Measurements from ENCODE around the gene KCNJ10.

The KCNJ10 gene

DNA sequence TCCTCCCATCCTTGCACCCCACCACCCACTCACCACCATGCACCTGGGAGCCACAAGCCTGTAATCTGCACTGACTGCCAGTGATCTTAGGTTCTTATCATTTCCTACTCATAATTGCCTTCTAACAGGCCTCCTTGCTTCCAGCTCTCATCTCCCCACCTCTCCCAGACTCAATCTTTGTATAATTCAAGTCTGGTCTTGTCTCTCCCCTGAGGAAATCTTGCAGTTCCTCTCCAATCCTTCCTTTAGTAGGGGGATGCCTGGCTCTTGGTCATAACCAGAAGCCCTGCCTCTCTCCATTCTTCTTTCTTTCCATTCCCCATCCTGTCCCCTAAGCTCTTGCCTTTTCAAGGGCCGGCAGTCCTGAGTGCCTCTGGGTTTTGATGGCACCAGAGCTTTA is 66.0 kb downstream of the KCNJ10 start:
- H3K27ac ChIP-seq (replicated peaks): no peak overlapping the region
- H3K4me3 ChIP-seq (replicated peaks; ENCODE audit: insufficient read depth, low read length): no peak overlapping the region
- DNase-seq (ENCODE audit: low read depth in 1 of 2, low spot score in 1 of 2): no peak
- TF ChIP-seq POLR2AphosphoS5 (IDR thresholded peaks at IDR 0.05; ENCODE audit: low read depth) (no peak), SPI1 (IDR thresholded peaks at IDR 0.05; ENCODE audit: borderline replicate concordance, low read depth) (no peak), GABPA (IDR thresholded peaks at IDR 0.05; ENCODE audit: low read depth) (no peak)
- TF ChIP-seq, protein P1, sequence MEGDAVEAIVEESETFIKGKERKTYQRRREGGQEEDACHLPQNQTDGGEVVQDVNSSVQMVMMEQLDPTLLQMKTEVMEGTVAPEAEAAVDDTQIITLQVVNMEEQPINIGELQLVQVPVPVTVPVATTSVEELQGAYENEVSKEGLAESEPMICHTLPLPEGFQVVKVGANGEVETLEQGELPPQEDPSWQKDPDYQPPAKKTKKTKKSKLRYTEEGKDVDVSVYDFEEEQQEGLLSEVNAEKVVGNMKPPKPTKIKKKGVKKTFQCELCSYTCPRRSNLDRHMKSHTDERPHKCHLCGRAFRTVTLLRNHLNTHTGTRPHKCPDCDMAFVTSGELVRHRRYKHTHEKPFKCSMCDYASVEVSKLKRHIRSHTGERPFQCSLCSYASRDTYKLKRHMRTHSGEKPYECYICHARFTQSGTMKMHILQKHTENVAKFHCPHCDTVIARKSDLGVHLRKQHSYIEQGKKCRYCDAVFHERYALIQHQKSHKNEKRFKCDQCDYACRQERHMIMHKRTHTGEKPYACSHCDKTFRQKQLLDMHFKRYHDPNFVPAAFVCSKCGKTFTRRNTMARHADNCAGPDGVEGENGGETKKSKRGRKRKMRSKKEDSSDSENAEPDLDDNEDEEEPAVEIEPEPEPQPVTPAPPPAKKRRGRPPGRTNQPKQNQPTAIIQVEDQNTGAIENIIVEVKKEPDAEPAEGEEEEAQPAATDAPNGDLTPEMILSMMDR (IDR thresholded peaks at IDR 0.05; ENCODE audit: insufficient read depth, low read length): no peak
- TF ChIP-seq, protein P2, sequence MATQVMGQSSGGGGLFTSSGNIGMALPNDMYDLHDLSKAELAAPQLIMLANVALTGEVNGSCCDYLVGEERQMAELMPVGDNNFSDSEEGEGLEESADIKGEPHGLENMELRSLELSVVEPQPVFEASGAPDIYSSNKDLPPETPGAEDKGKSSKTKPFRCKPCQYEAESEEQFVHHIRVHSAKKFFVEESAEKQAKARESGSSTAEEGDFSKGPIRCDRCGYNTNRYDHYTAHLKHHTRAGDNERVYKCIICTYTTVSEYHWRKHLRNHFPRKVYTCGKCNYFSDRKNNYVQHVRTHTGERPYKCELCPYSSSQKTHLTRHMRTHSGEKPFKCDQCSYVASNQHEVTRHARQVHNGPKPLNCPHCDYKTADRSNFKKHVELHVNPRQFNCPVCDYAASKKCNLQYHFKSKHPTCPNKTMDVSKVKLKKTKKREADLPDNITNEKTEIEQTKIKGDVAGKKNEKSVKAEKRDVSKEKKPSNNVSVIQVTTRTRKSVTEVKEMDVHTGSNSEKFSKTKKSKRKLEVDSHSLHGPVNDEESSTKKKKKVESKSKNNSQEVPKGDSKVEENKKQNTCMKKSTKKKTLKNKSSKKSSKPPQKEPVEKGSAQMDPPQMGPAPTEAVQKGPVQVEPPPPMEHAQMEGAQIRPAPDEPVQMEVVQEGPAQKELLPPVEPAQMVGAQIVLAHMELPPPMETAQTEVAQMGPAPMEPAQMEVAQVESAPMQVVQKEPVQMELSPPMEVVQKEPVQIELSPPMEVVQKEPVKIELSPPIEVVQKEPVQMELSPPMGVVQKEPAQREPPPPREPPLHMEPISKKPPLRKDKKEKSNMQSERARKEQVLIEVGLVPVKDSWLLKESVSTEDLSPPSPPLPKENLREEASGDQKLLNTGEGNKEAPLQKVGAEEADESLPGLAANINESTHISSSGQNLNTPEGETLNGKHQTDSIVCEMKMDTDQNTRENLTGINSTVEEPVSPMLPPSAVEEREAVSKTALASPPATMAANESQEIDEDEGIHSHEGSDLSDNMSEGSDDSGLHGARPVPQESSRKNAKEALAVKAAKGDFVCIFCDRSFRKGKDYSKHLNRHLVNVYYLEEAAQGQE (IDR thresholded peaks at IDR 0.05; ENCODE audit: insufficient replicate concordance, low read depth): no peak
- H3K27me3 ChIP-seq (ENCODE audit: insufficient read depth, poor library complexity, severe bottlenecking): peaks cover 12% of the 10 kb centered on the region

DNA sequence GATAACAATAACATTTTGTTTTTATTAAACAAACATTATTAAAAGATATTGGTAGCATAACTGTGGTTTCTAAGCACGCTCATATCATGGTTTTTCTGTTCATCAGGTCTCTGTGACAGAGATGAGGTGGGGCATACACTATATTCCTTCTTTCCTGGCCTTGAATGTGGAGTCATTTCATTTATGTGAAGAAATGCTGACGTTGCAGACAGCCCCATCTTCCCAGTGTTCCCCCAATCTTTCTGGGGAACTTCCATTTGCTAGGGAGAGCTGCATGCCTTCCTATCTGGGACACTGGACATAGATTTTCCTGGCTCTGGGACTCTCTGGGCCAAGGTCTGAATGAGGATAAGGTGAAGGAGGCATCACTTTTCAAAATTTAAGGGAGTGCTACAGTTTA is 68.5 kb downstream of the KCNJ10 start:
- Histone ChIP-seq H3K27me3 (ENCODE audit: insufficient read depth, poor library complexity, severe bottlenecking) (peaks cover 14% of the 10 kb centered on the region), H3K27ac (replicated peaks) (no peak overlapping the region), H3K4me3 (replicated peaks; ENCODE audit: insufficient read depth, low read length) (no peak overlapping the region)
- DNase-seq (ENCODE audit: low read depth in 1 of 2, low spot score in 1 of 2): no peak
- TF ChIP-seq GABPA (IDR thresholded peaks at IDR 0.05; ENCODE audit: low read depth) (no peak), POLR2AphosphoS5 (IDR thresholded peaks at IDR 0.05; ENCODE audit: low read depth) (no peak), SPI1 (IDR thresholded peaks at IDR 0.05; ENCODE audit: borderline replicate concordance, low read depth) (no peak)
- TF ChIP-seq, protein P1 (IDR thresholded peaks at IDR 0.05; ENCODE audit: insufficient read depth, low read length): no peak
- TF ChIP-seq, protein P2 (IDR thresholded peaks at IDR 0.05; ENCODE audit: insufficient replicate concordance, low read depth): no peak

DNA sequence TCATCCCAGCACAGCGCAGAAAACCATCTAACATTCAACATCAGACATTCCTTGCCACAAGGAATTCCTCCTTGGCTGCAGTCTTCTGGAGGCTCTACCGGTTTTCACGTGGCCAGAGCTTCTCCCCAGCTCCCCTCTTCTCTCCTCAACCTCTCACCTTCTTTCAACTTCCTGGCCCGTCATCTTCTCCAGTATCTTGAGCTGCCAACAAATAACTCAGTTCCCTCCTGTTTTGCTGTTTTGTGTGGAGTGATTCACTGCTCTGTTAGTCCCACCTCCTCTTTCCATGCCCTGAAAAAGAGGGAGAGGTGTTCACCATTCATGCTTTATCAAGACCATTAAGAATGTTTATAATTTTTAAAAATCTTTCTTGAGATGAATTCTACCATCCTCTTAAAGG is 70.8 kb downstream of the KCNJ10 start:
- no peak for TF ChIP-seq SPI1 (IDR thresholded peaks at IDR 0.05; ENCODE audit: borderline replicate concordance, low read depth)
- TF ChIP-seq, protein P1 (IDR thresholded peaks at IDR 0.05; ENCODE audit: insufficient read depth, low read length): no peak
- no peak for TF ChIP-seq GABPA (IDR thresholded peaks at IDR 0.05; ENCODE audit: low read depth)
- TF ChIP-seq, protein P2 (IDR thresholded peaks at IDR 0.05; ENCODE audit: insufficient replicate concordance, low read depth): no peak
- TF ChIP-seq POLR2AphosphoS5 (IDR thresholded peaks at IDR 0.05; ENCODE audit: low read depth): no peak
- H3K27ac ChIP-seq (replicated peaks): no peak overlapping the region
- peaks cover 14% of the 10 kb centered on the region for H3K27me3 ChIP-seq (ENCODE audit: insufficient read depth, poor library complexity, severe bottlenecking)
- no peak for DNase-seq (ENCODE audit: low read depth in 1 of 2, low spot score in 1 of 2)
- H3K4me3 ChIP-seq (replicated peaks; ENCODE audit: insufficient read depth, low read length): no peak overlapping the region
